ENCODE data around the gene SLC7A10. TPM values are rescaled to one million over a fixed set of nuclear protein-coding genes. Genes with fewer than 3 reads are reported as not detected.

SLC7A10 gene
- total and polyA plus RNA-seq, 7 donors: 0.27 to 1.4 (median 1.1) TPM; not detected in 4

DNA sequence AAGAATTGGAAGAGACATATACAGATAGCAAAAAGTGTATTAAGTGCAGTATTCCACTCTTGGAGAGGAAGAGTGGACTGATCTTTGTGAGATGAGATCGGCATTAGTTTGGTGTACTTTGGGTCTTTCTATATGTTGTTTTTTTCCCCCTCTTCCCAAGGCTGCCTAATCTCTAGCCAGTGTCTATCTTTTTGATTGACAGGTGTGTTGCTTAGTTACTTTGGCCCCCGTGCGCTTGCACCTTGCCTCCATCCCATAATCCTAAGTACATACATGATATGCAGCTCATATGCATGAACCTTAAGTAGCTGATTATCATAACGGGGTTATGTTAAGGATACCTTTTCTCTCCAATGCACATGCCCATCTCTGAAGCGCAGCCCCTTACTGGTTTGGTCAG lies 4.3 kb upstream of the SLC7A10 start:
- no peak for TF ChIP-seq EP300 (IDR thresholded peaks at IDR 0.05)
- TF ChIP-seq, protein P1, sequence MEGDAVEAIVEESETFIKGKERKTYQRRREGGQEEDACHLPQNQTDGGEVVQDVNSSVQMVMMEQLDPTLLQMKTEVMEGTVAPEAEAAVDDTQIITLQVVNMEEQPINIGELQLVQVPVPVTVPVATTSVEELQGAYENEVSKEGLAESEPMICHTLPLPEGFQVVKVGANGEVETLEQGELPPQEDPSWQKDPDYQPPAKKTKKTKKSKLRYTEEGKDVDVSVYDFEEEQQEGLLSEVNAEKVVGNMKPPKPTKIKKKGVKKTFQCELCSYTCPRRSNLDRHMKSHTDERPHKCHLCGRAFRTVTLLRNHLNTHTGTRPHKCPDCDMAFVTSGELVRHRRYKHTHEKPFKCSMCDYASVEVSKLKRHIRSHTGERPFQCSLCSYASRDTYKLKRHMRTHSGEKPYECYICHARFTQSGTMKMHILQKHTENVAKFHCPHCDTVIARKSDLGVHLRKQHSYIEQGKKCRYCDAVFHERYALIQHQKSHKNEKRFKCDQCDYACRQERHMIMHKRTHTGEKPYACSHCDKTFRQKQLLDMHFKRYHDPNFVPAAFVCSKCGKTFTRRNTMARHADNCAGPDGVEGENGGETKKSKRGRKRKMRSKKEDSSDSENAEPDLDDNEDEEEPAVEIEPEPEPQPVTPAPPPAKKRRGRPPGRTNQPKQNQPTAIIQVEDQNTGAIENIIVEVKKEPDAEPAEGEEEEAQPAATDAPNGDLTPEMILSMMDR (IDR thresholded peaks at IDR 0.05): no peak
- Histone ChIP-seq H3K36me3 (no peaks in the 10 kb centered on the region), H3K9me3 (peaks cover 3 to 17% (median 13%) of the 10 kb centered on the region in 4 donors), H3K27ac (no peak overlapping the region), H3K4me3 (no peak overlapping the region), H3K4me1 (peaks cover 0 to 20% (median 12%) of the 10 kb centered on the region in 4 donors), H3K27me3 (peaks cover 23 to 62% (median 39%) of the 10 kb centered on the region in 3 donors)
- WGBS, 2 donors: 75 to 85% methylated on average over 5 of the region's 5 CpGs
- intact Hi-C loops (cut with DNase I): loop anchor here (10.0 kb wide), 1 partner anchor 545 kb away; no protein-coding TSS in a partner anchor
- no peak for DNase-seq

DNA sequence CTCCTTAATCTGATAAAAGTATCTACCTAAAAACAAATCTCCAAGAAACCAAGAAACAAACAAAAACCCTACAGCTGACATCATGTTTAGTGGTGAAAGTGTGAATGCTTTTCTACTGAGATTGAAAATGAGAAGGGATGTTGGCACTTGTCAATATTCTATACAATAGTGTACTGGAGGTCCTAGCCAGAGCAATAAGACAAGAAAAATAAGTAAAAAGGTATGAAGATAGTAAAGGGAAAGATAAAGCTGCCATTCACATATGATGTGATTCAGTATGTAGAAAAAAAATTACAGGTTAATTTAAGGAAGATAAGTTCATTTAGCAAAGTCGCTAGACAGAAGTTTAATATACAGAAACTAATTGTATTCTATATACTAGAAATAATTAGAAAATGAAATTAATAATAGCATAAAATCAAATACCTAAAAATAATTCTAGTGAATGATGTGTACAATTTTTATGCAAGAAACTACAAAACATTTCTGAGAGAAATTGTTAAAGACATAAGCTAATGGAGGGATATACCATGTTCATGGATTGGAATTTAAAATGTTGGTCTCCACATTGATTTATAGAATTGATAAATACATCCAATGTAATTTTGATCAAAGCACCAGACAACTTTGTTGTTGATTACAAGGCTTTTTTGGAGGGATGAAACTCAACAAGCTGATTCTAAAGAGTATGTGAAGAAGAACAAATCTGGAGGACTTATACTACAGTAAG lies 2.4 kb upstream of the SLC7A10 start:
- H3K27me3 ChIP-seq: peaks cover 28 to 64% (median 51%) of the 10 kb centered on the region in 3 donors
- 98 to 99% methylated on average over 1 of the region's 1 CpG for WGBS, 2 donors
- intact Hi-C loops (cut with DNase I): no loop called here
- H3K36me3 ChIP-seq: no peaks in the 10 kb centered on the region
- H3K4me1 ChIP-seq: peaks cover 0 to 21% (median 13%) of the 10 kb centered on the region in 4 donors
- no peak overlapping the region for H3K27ac ChIP-seq
- no peak for TF ChIP-seq EP300 (IDR thresholded peaks at IDR 0.05)
- TF ChIP-seq, protein P1 (IDR thresholded peaks at IDR 0.05): no peak
- TF ChIP-seq POLR2A (IDR thresholded peaks at IDR 0.05): no peak
- TF ChIP-seq POLR2AphosphoS5 (IDR thresholded peaks at IDR 0.05): no peak
- no peak overlapping the region for H3K4me3 ChIP-seq
- peaks cover 3 to 17% (median 13%) of the 10 kb centered on the region in 4 donors for H3K9me3 ChIP-seq
- no peak for DNase-seq

DNA sequence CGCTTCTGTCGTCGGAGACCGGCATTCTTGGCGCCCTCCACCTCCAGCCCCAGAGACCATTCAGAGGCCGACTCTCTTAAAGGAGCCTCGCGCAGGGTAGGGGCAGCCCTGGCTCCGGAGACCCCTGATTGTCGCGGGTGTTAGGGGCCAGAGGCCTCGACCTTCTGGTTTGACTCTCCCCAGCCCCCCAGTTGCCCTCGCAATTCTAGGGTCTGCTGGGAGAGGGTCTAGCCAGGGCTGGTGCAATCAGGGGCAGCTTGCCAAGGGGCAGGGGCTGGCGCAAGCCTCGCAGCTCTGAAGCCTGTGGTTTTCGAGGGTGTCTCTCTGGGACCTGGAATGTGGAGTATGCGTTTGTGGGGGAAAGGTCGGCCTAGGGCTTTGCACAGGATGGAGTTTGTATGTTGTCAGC lies 1.6 kb upstream of the SLC7A10 start:
- Histone ChIP-seq H3K27me3 (peaks cover 28 to 68% (median 45%) of the 10 kb centered on the region in 3 donors), H3K9me3 (peaks cover 3 to 17% (median 13%) of the 10 kb centered on the region in 4 donors), H3K36me3 (no peaks in the 10 kb centered on the region), H3K4me1 (peaks cover 0 to 21% (median 13%) of the 10 kb centered on the region in 4 donors), H3K27ac (no peak overlapping the region), H3K4me3 (no peak overlapping the region)
- WGBS, 2 donors: 31 to 32% methylated on average over 18 of the region's 18 CpGs
- TF ChIP-seq POLR2AphosphoS5 (IDR thresholded peaks at IDR 0.05) (no peak), POLR2A (IDR thresholded peaks at IDR 0.05) (no peak), EP300 (IDR thresholded peaks at IDR 0.05) (no peak)
- TF ChIP-seq, protein P1 (IDR thresholded peaks at IDR 0.05): no peak
- intact Hi-C loops (cut with DNase I): no loop called here
- no peak for DNase-seq

DNA sequence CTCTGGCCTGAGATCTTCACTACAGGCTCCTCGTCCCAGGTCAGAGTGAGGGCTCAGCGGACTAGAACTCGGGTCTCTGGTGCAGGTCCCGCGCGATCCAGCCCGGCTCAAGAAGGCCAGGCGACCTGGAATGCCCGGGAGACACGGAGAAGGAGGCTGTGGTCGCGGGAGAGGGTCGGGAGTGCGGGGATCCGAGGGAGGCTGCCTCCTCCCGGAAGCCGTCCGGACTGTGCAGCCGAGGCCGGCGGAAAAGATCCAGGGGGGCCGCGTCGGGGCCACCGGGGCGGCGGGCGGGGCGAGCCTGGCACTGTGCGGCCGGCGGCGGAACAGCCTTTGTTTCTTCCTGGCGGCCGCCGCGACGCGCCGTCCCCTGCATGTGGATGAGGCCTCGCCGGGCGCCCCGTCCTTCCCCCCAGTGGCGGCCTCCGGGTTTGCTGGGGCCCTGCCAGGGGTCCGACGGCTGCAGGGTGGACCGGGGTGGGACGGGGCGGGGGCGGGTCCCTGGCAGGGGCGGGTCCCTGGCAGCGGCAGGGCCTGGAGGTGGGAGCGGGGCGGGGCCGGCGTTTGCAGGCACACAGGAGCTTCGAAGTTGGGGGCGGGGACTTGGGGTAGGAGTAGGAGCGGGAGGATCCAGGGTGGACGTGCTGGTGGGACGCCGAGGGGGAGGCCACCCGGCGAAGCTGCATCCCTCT lies 1.0 kb upstream of the SLC7A10 start:
- H3K9me3 ChIP-seq: peaks cover 3 to 17% (median 13%) of the 10 kb centered on the region in 4 donors
- H3K4me3 ChIP-seq: peak overlapping the region in 2 of 4 donors; percentile 15
- WGBS, 2 donors: 2 to 4% methylated on average over 66 of the region's 66 CpGs
- TF ChIP-seq POLR2A (IDR thresholded peaks at IDR 0.05): no peak
- TF ChIP-seq POLR2AphosphoS5 (IDR thresholded peaks at IDR 0.05): no peak
- TF ChIP-seq, protein P1 (IDR thresholded peaks at IDR 0.05): no peak
- no peak for TF ChIP-seq EP300 (IDR thresholded peaks at IDR 0.05)
- DNase-seq: no peak
- intact Hi-C loops (cut with DNase I): no loop called here
- H3K27me3 ChIP-seq: peaks cover 28 to 73% (median 45%) of the 10 kb centered on the region in 3 donors
- H3K4me1 ChIP-seq: peaks cover 0 to 21% (median 13%) of the 10 kb centered on the region in 4 donors
- H3K36me3 ChIP-seq: no peaks in the 10 kb centered on the region
- H3K27ac ChIP-seq: no peak overlapping the region
